Neural cell (in vitro differentiated cells): Measurements from ENCODE around the gene PUM1. TPM values are rescaled to one million over a fixed set of nuclear protein-coding genes. Genes with fewer than 3 reads are reported as not detected.
A peak's percentile ranks its signal among the peaks of the same experiment; 100 is the strongest.

ENCODE experiments used
- H2AFZ ChIP-seq: fragments of 200-600, 300-800 bp; sonication (generic), shearing (Covaris generic); 2 replicates; pipeline ENCODE4 v1.6.0; 2014; ENCODE audit warnings: low read depth, mild to moderate bottlenecking, antibody characterized with exemption, low read length, moderate library complexity
- H3F3A ChIP-seq: fragments of 200-600 bp; shearing (Covaris generic); 2 replicates; pipeline ENCODE4 v1.6.1; 2016; ENCODE audit warnings: mild to moderate bottlenecking, moderate library complexity, mixed read lengths, antibody characterized with exemption, low read length; ENCODE audit not compliant: insufficient read depth, poor library complexity, severe bottlenecking
- H3K27ac ChIP-seq: fragments of 200-600, 300-800 bp; sonication (generic), shearing (Covaris generic); 2 replicates; pipeline ENCODE4 v1.5.1; 2014; ENCODE audit warnings: mild to moderate bottlenecking, low read length, moderate library complexity
- H3K27me3 ChIP-seq: fragments of 300-800, 200-600 bp; sonication (generic), shearing (Covaris generic); 2 replicates; pipeline ENCODE4 v1.6.0; 2014; ENCODE audit warnings: mild to moderate bottlenecking, low read depth, low read length, moderate library complexity; ENCODE audit not compliant: insufficient read depth
- H3K36me3 ChIP-seq: fragments of 300-800, 200-600 bp; sonication (generic), shearing (Covaris generic); 2 replicates; pipeline ENCODE4 v1.5.1; 2014; ENCODE audit warnings: mild to moderate bottlenecking, antibody characterized with exemption, low read length, moderate library complexity; ENCODE audit not compliant: insufficient read depth
- H3K4me2 ChIP-seq: fragments of 300-800, 200-600 bp; sonication (generic), shearing (Covaris generic); 2 replicates; pipeline ENCODE4 v1.6.0; 2014; ENCODE audit warnings: mild to moderate bottlenecking, low read length
- H3K4me3 ChIP-seq: fragments of 300-800, 200-600 bp; sonication (generic), shearing (Covaris generic); 2 replicates; pipeline ENCODE4 v1.5.1; 2014; ENCODE audit warnings: mild to moderate bottlenecking, low read length, moderate library complexity
- H3K79me2 ChIP-seq: fragments of 200-600 bp; shearing (Covaris generic); replicated peaks from 2 replicates; pipeline ENCODE4 v1.6.0; 2014; ENCODE audit warnings: mild to moderate bottlenecking, low read length, moderate library complexity; ENCODE audit not compliant: insufficient read depth
- H3K9ac ChIP-seq: fragments of 300-800, 200-600 bp; sonication (generic), shearing (Covaris generic); 2 replicates; pipeline ENCODE4 v1.6.1; 2016; ENCODE audit warnings: mild to moderate bottlenecking, low read length, mixed read lengths
- H3K9me2 ChIP-seq: fragments of 200-600 bp; shearing (Covaris generic); 2 replicates; pipeline ENCODE4 v1.6.1; 2016; ENCODE audit warnings: mild to moderate bottlenecking, low read length, mixed read lengths; ENCODE audit not compliant: insufficient read depth
- H3K9me3 ChIP-seq: fragments of 200-600, 300-800 bp; sonication (generic), shearing (Covaris generic); 2 replicates; pipeline ENCODE4 v1.6.1; 2016; ENCODE audit warnings: mild to moderate bottlenecking, mixed run types, low read length, moderate library complexity, mixed read lengths
- H4K20me1 ChIP-seq: fragments of 200-600 bp; shearing (Covaris generic); 2 replicates; pipeline ENCODE4 v1.6.1; 2016; ENCODE audit warnings: mild to moderate bottlenecking, mixed run types; ENCODE audit not compliant: insufficient read depth
- CTCF ChIP-seq: fragments of 450-650 bp; IDR thresholded peaks from 2 replicates; pipeline ENCODE4 v1.5.1; 2014; ENCODE audit warnings: antibody characterized with exemption, mild to moderate bottlenecking, moderate library complexity; ENCODE audit not compliant: poor library complexity, severe bottlenecking
- EP300 ChIP-seq: fragments of 450-650 bp; conservative IDR thresholded peaks from 2 replicates; pipeline ENCODE4 v1.6.1; 2014; ENCODE audit warnings: antibody characterized with exemption, mild to moderate bottlenecking, moderate library complexity; ENCODE audit not compliant: poor library complexity, severe bottlenecking
- EZH2 ChIP-seq: fragments of 200-600, 300-800 bp; shearing (Covaris generic), sonication (generic); IDR thresholded peaks from 2 replicates; pipeline ENCODE4 v1.6.1; 2014; ENCODE audit warnings: antibody characterized with exemption, low read length, borderline replicate concordance, mild to moderate bottlenecking; ENCODE audit not compliant: insufficient read depth, poor library complexity, severe bottlenecking
- MXI1 ChIP-seq: fragments of 450-650 bp; conservative IDR thresholded peaks from 2 replicates; pipeline ENCODE4 v1.6.1; 2014; ENCODE audit warnings: antibody characterized with exemption, mild to moderate bottlenecking; ENCODE audit not compliant: poor library complexity, severe bottlenecking
- POLR2AphosphoS5 ChIP-seq: IDR thresholded peaks from 2 replicates; pipeline ENCODE4 v1.6.1; 2012
- RAD21 ChIP-seq: fragments of 450-650 bp; conservative IDR thresholded peaks from 2 replicates; pipeline ENCODE4 v1.6.1; 2014; ENCODE audit warnings: antibody characterized with exemption, mild to moderate bottlenecking, moderate library complexity
- REST ChIP-seq: IDR thresholded peaks from 2 replicates; pipeline ENCODE4 v1.6.1; 2012; ENCODE audit warnings: borderline replicate concordance
- SMC3 ChIP-seq: fragments of 450-650 bp; conservative IDR thresholded peaks from 2 replicates; pipeline ENCODE4 v1.6.1; 2014; ENCODE audit warnings: antibody characterized with exemption, mild to moderate bottlenecking, moderate library complexity; ENCODE audit not compliant: poor library complexity
- TAF1 ChIP-seq: IDR thresholded peaks from 2 replicates; pipeline ENCODE4 v1.6.1; 2012; ENCODE audit warnings: low read depth
- polyA plus RNA-seq: library from polyadenylated mRNA; depleted of rRNA; stranded (reverse); fragments of >200 nt; gene quantifications from 2 replicates; pipeline ENCODE4 v1.2.3, GENCODE V29; 2014

PUM1 gene
- polyA plus RNA-seq, 1 donor from 2014 or later = 60.8 TPM

GRCh38 chr1:30906631-30907441, 158.7 kb downstream of the PUM1 start:
- no peaks in the 10 kb centered on the region for H3K36me3 ChIP-seq
- peak overlapping the region; percentile 74 for H3K27ac ChIP-seq
- H3K9me2 ChIP-seq = no peaks in the 10 kb centered on the region
- peaks cover under 1% of the 10 kb centered on the region for H3F3A ChIP-seq
- H3K79me2 ChIP-seq = peaks cover 67% of the 10 kb centered on the region
- H3K9ac ChIP-seq = peak overlapping the region; percentile 94
- no peaks in the 10 kb centered on the region for H3K27me3 ChIP-seq
- peak overlapping the region; percentile 92 for H3K4me2 ChIP-seq
- no peak for TF ChIP-seq MXI1
- TF ChIP-seq SMC3 = no peak
- H2AFZ ChIP-seq = no peak overlapping the region
- peak overlapping the region; percentile 98 for H3K4me3 ChIP-seq
- H3K9me3 ChIP-seq = no peaks in the 10 kb centered on the region
- peaks cover 20% of the 10 kb centered on the region for H4K20me1 ChIP-seq

GRCh38 chr1:30905916-30906620, 159.4 kb downstream of the PUM1 start:
- no peaks in the 10 kb centered on the region for H3K36me3 ChIP-seq
- H3K9me3 ChIP-seq = no peaks in the 10 kb centered on the region
- H2AFZ ChIP-seq = no peak overlapping the region
- TF ChIP-seq POLR2AphosphoS5 = no peak
- no peak for TF ChIP-seq CTCF
- no peak for TF ChIP-seq EZH2
- no peak for TF ChIP-seq RAD21
- TF ChIP-seq MXI1 = no peak
- no peak for TF ChIP-seq SMC3
- TF ChIP-seq EP300 = no peak
- TF ChIP-seq TAF1 = no peak
- H3K9me2 ChIP-seq = no peaks in the 10 kb centered on the region
- H3K9ac ChIP-seq = peak overlapping the region; percentile 94
- peaks cover 75% of the 10 kb centered on the region for H3K79me2 ChIP-seq
- peak overlapping the region; percentile 98 for H3K4me3 ChIP-seq
- peaks cover 26% of the 10 kb centered on the region for H4K20me1 ChIP-seq
- peak overlapping the region; percentile 92 for H3K4me2 ChIP-seq
- H3F3A ChIP-seq = peaks cover 4% of the 10 kb centered on the region
- H3K27ac ChIP-seq = no peak overlapping the region
- no peaks in the 10 kb centered on the region for H3K27me3 ChIP-seq

GRCh38 chr1:30905403-30905802, 160.1 kb downstream of the PUM1 start:
- Histone ChIP-seq H3K36me3 (no peaks in the 10 kb centered on the region), H3K4me2 (peak overlapping the region; percentile 92), H3K79me2 (peaks cover 75% of the 10 kb centered on the region), H3F3A (peaks cover 7% of the 10 kb centered on the region), H3K9ac (no peak overlapping the region), H3K27ac (no peak overlapping the region), H3K9me2 (no peaks in the 10 kb centered on the region), H2AFZ (no peak overlapping the region), H3K9me3 (no peaks in the 10 kb centered on the region), H3K27me3 (no peaks in the 10 kb centered on the region), H3K4me3 (peak overlapping the region; percentile 98), H4K20me1 (peaks cover 29% of the 10 kb centered on the region)
- TF ChIP-seq EZH2 = no peak
- no peak for TF ChIP-seq MXI1
- TF ChIP-seq CTCF = no peak
- no peak for TF ChIP-seq REST
- TF ChIP-seq SMC3 = no peak
- no peak for TF ChIP-seq TAF1
- no peak for TF ChIP-seq EP300
- no peak for TF ChIP-seq POLR2AphosphoS5
- no peak for TF ChIP-seq RAD21
